Measurements from ENCODE around the gene CASR.
"Not testable (repeated sequence)": the region's sequence is repeated elsewhere in the genome, so short reads cannot be mapped to it uniquely, and the experiment has no call there.

The CASR gene, protein sequence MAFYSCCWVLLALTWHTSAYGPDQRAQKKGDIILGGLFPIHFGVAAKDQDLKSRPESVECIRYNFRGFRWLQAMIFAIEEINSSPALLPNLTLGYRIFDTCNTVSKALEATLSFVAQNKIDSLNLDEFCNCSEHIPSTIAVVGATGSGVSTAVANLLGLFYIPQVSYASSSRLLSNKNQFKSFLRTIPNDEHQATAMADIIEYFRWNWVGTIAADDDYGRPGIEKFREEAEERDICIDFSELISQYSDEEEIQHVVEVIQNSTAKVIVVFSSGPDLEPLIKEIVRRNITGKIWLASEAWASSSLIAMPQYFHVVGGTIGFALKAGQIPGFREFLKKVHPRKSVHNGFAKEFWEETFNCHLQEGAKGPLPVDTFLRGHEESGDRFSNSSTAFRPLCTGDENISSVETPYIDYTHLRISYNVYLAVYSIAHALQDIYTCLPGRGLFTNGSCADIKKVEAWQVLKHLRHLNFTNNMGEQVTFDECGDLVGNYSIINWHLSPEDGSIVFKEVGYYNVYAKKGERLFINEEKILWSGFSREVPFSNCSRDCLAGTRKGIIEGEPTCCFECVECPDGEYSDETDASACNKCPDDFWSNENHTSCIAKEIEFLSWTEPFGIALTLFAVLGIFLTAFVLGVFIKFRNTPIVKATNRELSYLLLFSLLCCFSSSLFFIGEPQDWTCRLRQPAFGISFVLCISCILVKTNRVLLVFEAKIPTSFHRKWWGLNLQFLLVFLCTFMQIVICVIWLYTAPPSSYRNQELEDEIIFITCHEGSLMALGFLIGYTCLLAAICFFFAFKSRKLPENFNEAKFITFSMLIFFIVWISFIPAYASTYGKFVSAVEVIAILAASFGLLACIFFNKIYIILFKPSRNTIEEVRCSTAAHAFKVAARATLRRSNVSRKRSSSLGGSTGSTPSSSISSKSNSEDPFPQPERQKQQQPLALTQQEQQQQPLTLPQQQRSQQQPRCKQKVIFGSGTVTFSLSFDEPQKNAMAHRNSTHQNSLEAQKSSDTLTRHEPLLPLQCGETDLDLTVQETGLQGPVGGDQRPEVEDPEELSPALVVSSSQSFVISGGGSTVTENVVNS

GRCh38 chr3:122183521-122183892 lies at the start of gene CASR:
TSS of gene CASR (plus strand) at chr3:122183668. CDS start at chr3:122254190, 70,522 bp downstream.
- DNase-seq (ENCODE audit: low read depth): no peak
- H3K9me3 ChIP-seq (ENCODE audit: control insufficient read depth, low read length): no peaks in the 10 kb centered on the region
- H3K4me3 ChIP-seq (ENCODE audit: low read length): peak within 1 kb of the TSS; percentile 41
- H3K27me3 ChIP-seq (replicated peaks; ENCODE audit: control insufficient read depth, insufficient read depth, low read length): peaks cover 25% of the 10 kb centered on the region
- no peaks in the 10 kb centered on the region for H3K36me3 ChIP-seq (ENCODE audit: control insufficient read depth, insufficient read depth, low read length, severe bottlenecking)
- H3K9ac ChIP-seq (ENCODE audit: low read length): no peak within 1 kb of the TSS
- H3K4me1 ChIP-seq (ENCODE audit: control insufficient read depth, insufficient read depth, low read length): no peaks in the 10 kb centered on the region

DNA sequence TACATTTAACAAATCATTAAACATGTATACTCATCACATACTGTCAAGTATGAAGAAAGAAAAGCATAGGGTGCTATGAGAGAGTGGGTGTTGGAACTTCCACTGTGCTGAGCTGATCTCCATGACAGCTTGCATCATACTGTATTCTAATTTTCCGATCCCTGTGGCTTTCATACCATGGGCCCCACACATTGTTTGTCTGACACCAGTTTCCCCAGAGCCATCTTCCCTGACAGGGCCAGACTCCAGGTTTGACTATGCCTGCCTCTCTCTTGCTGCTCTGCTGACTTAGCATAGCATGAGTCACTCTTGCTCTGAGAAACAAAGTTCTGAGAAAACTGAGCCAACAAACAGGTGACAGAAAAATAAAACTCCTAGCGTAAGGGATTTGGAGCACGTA lies 37.0 kb upstream of the CASR start:
- H3K27me3 ChIP-seq (replicated peaks; ENCODE audit: control insufficient read depth, insufficient read depth, low read length): no peaks in the 10 kb centered on the region
- H3K9me3 ChIP-seq (ENCODE audit: control insufficient read depth, low read length): no peaks in the 10 kb centered on the region
- H3K4me3 ChIP-seq (ENCODE audit: low read length): no peak overlapping the region
- no peak for DNase-seq (ENCODE audit: low read depth)
- no peaks in the 10 kb centered on the region for H3K36me3 ChIP-seq (ENCODE audit: control insufficient read depth, insufficient read depth, low read length, severe bottlenecking)
- H3K9ac ChIP-seq (ENCODE audit: low read length): no peak overlapping the region
- H3K4me1 ChIP-seq (ENCODE audit: control insufficient read depth, insufficient read depth, low read length): no peaks in the 10 kb centered on the region

GRCh38 chr3:122148941-122149627 lies 34.4 kb upstream of the CASR start:
- no peak for DNase-seq (ENCODE audit: low read depth)
- Histone ChIP-seq H3K27me3 (replicated peaks; ENCODE audit: control insufficient read depth, insufficient read depth, low read length) (no peaks in the 10 kb centered on the region), H3K4me1 (ENCODE audit: control insufficient read depth, insufficient read depth, low read length) (no peaks in the 10 kb centered on the region), H3K36me3 (ENCODE audit: control insufficient read depth, insufficient read depth, low read length, severe bottlenecking) (no peaks in the 10 kb centered on the region), H3K9ac (ENCODE audit: low read length) (no peak overlapping the region), H3K9me3 (ENCODE audit: control insufficient read depth, low read length) (peaks cover 3% of the 10 kb centered on the region), H3K4me3 (ENCODE audit: low read length) (no peak overlapping the region)

DNA sequence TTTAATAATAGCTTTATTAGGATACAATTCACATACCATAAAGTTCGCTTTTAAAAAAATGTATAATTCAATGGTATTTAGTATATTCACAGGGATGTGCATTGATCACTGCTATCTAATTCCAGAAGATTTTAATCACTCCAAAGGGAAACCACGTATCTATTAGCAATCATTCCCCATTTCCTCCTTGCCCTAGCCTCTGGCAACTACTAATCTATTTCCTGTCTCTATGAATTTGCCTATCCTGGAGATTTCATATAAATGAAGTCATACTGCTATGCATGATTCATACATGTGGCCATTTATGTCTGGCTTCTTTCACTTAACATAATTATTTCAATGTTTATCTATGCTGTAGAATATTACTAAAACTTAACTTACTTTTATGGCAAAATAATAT lies 32.0 kb upstream of the CASR start:
- Histone ChIP-seq H3K4me1 (ENCODE audit: control insufficient read depth, insufficient read depth, low read length) (no peaks in the 10 kb centered on the region), H3K4me3 (ENCODE audit: low read length) (no peak overlapping the region), H3K27me3 (replicated peaks; ENCODE audit: control insufficient read depth, insufficient read depth, low read length) (no peaks in the 10 kb centered on the region), H3K36me3 (ENCODE audit: control insufficient read depth, insufficient read depth, low read length, severe bottlenecking) (no peaks in the 10 kb centered on the region), H3K9me3 (ENCODE audit: control insufficient read depth, low read length) (peaks cover 15% of the 10 kb centered on the region), H3K9ac (ENCODE audit: low read length) (no peak overlapping the region)
- DNase-seq (ENCODE audit: low read depth): no peak

DNA sequence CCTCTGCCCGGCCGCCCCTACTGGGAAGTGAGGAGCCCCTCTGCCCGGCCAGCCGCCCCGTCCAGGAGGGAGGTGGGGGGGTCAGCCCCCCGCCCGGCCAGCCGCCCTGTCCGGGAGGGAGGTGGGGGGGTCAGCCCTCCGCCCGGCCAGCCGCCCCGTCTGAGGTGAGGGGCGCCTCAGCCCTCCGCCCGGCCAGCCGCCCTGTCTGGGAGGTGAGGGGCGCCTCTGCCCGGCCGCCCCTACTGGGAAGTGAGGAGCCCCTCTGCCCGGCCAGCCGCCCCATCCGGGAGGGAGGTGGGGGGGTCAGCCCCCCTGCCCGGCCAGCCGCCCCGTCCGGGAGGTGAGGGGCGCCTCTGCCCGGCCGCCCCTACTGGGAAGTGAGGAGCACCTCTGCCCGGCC lies 18.5 kb upstream of the CASR start:
- not testable (repeated sequence) for DNase-seq (ENCODE audit: low read depth); H3K9me3 ChIP-seq (ENCODE audit: control insufficient read depth, low read length); H3K36me3 ChIP-seq (ENCODE audit: control insufficient read depth, insufficient read depth, low read length, severe bottlenecking); H3K27me3 ChIP-seq (replicated peaks; ENCODE audit: control insufficient read depth, insufficient read depth, low read length); H3K4me1 ChIP-seq (ENCODE audit: control insufficient read depth, insufficient read depth, low read length); H3K4me3 ChIP-seq (ENCODE audit: low read length); H3K9ac ChIP-seq (ENCODE audit: low read length)

DNA sequence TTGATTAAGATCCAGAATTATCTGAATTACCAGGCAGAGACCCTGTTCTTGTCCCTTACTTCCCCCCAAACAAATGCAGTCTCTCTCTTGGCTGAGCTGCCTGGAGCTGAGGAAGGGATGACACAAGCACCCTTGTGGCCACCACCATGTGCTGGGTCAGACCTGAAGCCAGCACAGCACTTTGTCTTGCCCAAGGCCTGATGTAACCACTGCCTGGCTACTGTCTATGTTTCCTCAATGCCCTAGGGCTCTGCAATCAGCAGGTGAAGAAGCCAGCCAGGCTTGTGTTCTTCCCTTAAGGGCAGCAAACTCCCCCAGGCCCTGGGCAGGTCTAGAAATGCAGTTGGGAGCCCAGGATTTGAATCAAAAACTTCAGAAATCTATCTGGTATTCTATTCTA lies 15.8 kb upstream of the CASR start:
- DNase-seq (ENCODE audit: low read depth): no peak
- Histone ChIP-seq H3K9ac (ENCODE audit: low read length) (no peak overlapping the region), H3K4me1 (ENCODE audit: control insufficient read depth, insufficient read depth, low read length) (no peaks in the 10 kb centered on the region), H3K27me3 (replicated peaks; ENCODE audit: control insufficient read depth, insufficient read depth, low read length) (no peaks in the 10 kb centered on the region), H3K36me3 (ENCODE audit: control insufficient read depth, insufficient read depth, low read length, severe bottlenecking) (no peaks in the 10 kb centered on the region), H3K4me3 (ENCODE audit: low read length) (no peak overlapping the region), H3K9me3 (ENCODE audit: control insufficient read depth, low read length) (peaks cover 2% of the 10 kb centered on the region)

GRCh38 chr3:122168044-122168443 lies 15.4 kb upstream of the CASR start:
- DNase-seq (ENCODE audit: low read depth): no peak
- no peak overlapping the region for H3K4me3 ChIP-seq (ENCODE audit: low read length)
- no peaks in the 10 kb centered on the region for H3K36me3 ChIP-seq (ENCODE audit: control insufficient read depth, insufficient read depth, low read length, severe bottlenecking)
- peaks cover 6% of the 10 kb centered on the region for H3K9me3 ChIP-seq (ENCODE audit: control insufficient read depth, low read length)
- no peaks in the 10 kb centered on the region for H3K4me1 ChIP-seq (ENCODE audit: control insufficient read depth, insufficient read depth, low read length)
- no peak overlapping the region for H3K9ac ChIP-seq (ENCODE audit: low read length)
- no peaks in the 10 kb centered on the region for H3K27me3 ChIP-seq (replicated peaks; ENCODE audit: control insufficient read depth, insufficient read depth, low read length)

DNA sequence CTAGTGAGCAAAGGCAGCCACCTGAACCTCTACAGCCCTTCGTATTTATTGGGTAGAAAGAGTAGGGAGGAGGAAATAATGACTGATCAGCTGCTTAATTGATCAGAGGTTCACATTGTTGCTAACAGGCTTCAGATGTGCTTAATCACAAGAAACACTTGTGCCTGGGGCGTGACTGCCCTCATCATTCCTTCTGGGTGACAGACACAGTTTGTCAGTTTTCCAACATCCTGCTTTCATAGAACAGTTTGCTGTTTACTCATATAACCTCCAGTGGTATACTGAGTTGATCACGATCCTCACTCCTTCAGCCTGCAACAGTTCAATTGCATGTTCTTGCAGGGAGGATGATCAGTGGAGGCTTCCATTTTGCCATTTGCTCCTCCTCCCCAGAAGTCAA lies 13.6 kb upstream of the CASR start:
- Histone ChIP-seq H3K9ac (ENCODE audit: low read length) (no peak overlapping the region), H3K36me3 (ENCODE audit: control insufficient read depth, insufficient read depth, low read length, severe bottlenecking) (no peaks in the 10 kb centered on the region), H3K27me3 (replicated peaks; ENCODE audit: control insufficient read depth, insufficient read depth, low read length) (no peaks in the 10 kb centered on the region), H3K9me3 (ENCODE audit: control insufficient read depth, low read length) (peaks cover 15% of the 10 kb centered on the region), H3K4me1 (ENCODE audit: control insufficient read depth, insufficient read depth, low read length) (no peaks in the 10 kb centered on the region), H3K4me3 (ENCODE audit: low read length) (no peak overlapping the region)
- DNase-seq (ENCODE audit: low read depth): no peak

GRCh38 chr3:122171361-122171760 lies 12.1 kb upstream of the CASR start:
- not testable (repeated sequence) for H3K36me3 ChIP-seq (ENCODE audit: control insufficient read depth, insufficient read depth, low read length, severe bottlenecking); H3K9ac ChIP-seq (ENCODE audit: low read length); H3K27me3 ChIP-seq (replicated peaks; ENCODE audit: control insufficient read depth, insufficient read depth, low read length); H3K4me3 ChIP-seq (ENCODE audit: low read length); DNase-seq (ENCODE audit: low read depth); H3K4me1 ChIP-seq (ENCODE audit: control insufficient read depth, insufficient read depth, low read length)
- H3K9me3 ChIP-seq (ENCODE audit: control insufficient read depth, low read length): peaks cover 15% of the 10 kb centered on the region

DNA sequence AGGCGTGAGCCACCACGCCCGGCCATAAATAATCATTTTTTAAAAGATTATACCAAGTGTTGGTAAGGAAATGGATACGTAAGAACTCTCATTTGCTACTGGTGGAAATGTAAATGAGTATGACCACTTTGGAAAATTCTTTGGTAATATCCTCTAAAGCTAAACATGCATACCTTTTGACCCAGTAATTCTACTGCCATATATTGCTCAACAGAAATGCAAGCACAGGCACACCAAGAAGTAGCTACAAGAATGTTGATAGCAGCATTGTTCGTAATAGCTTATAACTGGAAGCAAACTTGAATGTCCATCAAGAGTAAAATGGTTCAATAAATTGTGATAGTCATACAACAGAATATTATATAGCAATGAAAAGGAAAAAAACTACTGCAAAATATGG lies 4.8 kb upstream of the CASR start:
- no peak overlapping the region for H3K9ac ChIP-seq (ENCODE audit: low read length)
- no peaks in the 10 kb centered on the region for H3K36me3 ChIP-seq (ENCODE audit: control insufficient read depth, insufficient read depth, low read length, severe bottlenecking)
- no peak overlapping the region for H3K4me3 ChIP-seq (ENCODE audit: low read length)
- H3K27me3 ChIP-seq (replicated peaks; ENCODE audit: control insufficient read depth, insufficient read depth, low read length): peaks cover 7% of the 10 kb centered on the region
- no peaks in the 10 kb centered on the region for H3K4me1 ChIP-seq (ENCODE audit: control insufficient read depth, insufficient read depth, low read length)
- DNase-seq (ENCODE audit: low read depth): no peak
- H3K9me3 ChIP-seq (ENCODE audit: control insufficient read depth, low read length): peaks cover 3% of the 10 kb centered on the region
